A673 (cell line): ENCODE data around the gene ADORA2A.

Experiments used
- EZH2 ChIP-seq: fragments of 200-600 bp; sonication (generic); IDR thresholded peaks from 2 replicates; pipeline ENCODE4 v1.6.1; 2017; ENCODE audit warnings: borderline replicate concordance, low read depth, mild to moderate bottlenecking, mixed read lengths, antibody characterized with exemption, low read length; ENCODE audit not compliant: poor library complexity, severe bottlenecking
- TF ChIP-seq, protein P1 (sequence below): fragments of 300-800, 200-600 bp; sonication (generic); conservative IDR thresholded peaks from 2 replicates; pipeline ENCODE4 v1.5.1; 2017; ENCODE audit warnings: low read depth, mild to moderate bottlenecking, antibody characterized with exemption, low read length, moderate library complexity, mixed read lengths

DNA sequence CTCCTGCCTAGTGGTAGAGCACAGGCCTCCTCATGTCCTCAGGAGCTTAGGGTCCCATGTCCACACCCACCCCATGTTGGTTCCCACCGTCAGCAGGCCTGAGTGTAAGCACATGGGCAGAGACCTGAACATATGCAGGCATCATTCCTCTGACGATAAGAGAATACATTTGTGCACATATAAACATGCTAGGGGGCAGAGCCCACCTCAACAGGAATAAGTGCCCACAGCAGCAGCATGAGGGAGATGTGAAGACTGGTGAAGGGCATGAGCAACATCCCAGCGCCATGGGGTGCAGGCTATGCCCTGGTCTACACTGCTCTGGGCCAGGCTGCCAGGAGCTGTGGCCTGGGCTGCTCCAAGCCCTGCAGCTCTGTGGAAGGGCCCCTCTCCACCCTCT is 16.9 kb downstream of the ADORA2A start:
- TF ChIP-seq, protein P1, sequence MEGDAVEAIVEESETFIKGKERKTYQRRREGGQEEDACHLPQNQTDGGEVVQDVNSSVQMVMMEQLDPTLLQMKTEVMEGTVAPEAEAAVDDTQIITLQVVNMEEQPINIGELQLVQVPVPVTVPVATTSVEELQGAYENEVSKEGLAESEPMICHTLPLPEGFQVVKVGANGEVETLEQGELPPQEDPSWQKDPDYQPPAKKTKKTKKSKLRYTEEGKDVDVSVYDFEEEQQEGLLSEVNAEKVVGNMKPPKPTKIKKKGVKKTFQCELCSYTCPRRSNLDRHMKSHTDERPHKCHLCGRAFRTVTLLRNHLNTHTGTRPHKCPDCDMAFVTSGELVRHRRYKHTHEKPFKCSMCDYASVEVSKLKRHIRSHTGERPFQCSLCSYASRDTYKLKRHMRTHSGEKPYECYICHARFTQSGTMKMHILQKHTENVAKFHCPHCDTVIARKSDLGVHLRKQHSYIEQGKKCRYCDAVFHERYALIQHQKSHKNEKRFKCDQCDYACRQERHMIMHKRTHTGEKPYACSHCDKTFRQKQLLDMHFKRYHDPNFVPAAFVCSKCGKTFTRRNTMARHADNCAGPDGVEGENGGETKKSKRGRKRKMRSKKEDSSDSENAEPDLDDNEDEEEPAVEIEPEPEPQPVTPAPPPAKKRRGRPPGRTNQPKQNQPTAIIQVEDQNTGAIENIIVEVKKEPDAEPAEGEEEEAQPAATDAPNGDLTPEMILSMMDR = no peak
- no peak for TF ChIP-seq EZH2
